ENCODE results near the gene SLC35E1.

The SLC35E1 gene

DNA sequence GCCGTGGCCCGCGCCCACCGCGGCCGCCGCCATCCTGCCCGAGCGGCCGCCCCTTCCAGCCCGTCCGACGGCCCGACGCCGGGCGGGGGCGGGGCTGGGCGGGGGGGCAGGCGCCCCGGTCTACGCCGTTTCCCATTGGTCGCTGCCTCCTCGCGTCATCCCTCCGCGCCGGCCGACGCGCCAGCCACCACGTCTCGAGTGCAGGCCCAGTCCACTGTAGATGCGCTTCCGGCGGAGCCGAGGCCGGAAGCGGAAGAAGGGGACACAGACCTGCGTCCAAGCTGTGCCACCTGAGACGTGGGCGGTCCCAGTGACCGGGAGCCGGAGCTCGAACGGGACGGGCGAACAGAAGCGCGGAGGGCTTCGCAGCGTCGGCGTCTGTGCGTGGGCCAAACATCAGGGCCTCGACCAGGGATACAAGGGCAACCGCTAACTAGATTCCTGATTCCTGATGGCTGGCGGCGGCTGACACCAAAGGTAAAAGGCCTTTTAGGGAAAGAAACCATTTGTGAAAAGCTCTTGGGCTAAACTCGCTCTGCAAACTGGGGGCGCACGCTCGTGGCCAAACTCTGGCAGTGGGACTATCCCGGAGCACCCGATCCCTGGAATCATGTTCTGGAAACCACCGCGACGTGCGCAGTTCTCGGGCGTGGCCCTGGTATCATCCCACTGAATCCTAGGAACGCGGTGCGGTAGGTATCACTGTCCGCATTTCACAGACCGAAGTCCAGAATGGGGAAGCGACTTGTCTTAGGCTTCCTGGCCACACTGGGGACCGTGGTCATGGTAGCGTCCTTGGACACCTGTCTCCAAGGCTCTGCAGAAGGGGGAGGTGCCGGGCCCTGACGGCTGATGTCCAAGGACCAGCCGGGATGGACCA lies at the start of gene SLC35E1:
Gene SLC35E1, minus strand, starts transcription at position 84 of the 880 bp plus-strand sequence. Its CDS starts 51 bp downstream, at position 33.
- DNase-seq = peak; percentile 93 to 95

DNA sequence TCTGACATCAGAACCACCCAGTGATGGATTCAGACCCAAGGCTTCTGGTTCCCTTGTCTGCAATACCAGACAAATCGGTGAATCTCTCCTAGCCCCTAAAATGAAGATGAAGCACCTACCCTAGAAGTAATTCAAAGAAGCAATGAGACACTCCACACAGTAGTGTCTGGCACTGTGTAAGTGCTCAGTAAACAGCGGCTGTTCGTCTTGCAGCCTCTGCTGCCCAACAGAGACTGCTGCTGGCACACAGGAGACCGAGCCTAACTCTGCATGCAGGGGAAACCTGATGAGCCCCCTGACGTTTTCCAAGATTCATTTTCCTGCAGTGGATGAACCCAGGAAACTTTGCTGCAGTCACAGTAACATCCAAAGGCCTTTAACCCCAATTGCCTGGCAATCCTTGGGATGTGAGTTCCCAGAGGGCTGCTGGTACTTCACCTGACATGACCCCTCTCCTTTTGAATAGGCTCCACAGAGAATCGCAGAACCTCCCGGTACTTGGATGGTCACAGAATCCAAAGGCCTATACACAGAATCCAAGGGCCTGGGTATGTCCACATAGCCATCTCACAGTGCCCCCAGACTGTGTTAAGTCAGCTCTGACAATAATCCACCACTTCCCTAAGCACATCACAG lies 49.1 kb upstream of the SLC35E1 start:
- DNase-seq = no peak

DNA sequence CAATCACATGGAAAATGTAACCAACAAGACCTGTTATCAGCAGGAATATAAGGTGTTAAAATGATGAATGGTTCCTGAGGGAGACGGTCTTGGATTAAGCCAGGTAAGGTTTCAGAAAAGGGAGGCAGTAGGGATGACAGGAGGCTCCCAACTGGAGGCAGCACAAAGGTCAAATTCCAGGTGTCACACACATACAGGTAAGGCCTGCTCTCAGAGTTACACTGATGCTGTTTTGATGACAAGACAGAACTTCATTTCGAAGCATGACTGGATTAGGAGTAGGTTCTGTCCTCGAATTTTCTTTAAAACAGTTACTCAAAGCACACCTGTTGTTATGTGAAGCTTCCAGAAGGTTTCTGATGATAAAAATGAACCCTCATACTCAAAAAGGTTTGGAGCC lies 48.4 kb upstream of the SLC35E1 start:
- DNase-seq = no peak

DNA sequence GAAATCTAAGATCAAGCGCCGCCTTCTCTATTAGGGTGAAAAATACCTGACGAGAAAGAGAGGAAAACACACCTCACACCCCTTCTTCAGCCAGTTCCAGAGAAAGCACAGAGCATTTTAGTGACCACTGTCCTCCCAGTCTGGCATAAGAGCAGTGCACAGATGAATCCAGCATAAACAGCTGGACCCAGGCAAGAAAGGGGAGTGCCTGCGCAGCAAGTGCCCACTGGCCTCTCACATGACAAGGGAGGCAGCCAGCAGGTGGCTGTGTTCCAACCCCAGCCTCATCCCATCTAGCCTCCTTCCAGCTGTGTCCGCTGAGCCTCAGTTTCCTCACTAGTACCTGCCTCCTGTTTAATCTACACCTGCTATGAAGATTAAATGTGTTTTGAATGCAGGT lies 47.8 kb upstream of the SLC35E1 start:
- DNase-seq = no peak

DNA sequence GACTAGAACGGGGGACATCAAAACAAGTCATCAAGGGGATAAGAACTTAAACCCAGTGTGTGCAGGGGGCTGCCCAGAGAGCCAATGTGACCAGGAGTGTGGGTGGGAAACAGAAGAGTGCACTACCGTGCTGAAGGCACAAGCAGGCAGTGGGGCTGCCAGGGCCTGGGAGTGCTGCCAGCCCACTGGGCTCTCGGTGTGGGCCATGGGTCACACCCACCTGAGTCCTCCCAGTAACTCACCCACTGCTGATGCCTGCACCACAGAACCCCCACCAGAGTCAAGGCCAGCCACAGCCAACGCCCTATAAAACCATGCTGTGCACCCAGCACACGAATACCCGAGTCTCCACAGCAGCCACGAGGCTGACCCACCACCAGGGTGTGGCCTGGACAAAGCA lies 47.2 kb upstream of the SLC35E1 start:
- DNase-seq = no peak

DNA sequence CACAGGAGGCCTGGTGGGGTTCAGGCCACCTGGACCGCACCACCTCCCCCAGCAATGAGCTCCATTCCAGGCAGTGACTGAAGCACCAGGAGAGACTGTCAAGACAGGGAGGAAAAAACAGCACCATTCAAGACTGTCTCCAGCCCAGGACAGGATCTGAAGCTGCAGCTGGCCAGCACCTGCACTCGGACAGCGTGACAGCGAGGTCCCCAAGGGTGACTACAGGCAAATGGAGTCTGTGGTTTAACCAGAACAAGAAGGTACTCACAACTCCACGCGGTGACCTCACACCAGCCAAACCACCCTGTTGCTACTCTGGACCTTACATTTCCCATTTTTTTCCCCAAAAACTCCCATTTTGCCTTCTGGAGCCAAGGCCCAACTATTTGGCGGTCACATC lies 46.0 kb upstream of the SLC35E1 start:
- no peak for DNase-seq

DNA sequence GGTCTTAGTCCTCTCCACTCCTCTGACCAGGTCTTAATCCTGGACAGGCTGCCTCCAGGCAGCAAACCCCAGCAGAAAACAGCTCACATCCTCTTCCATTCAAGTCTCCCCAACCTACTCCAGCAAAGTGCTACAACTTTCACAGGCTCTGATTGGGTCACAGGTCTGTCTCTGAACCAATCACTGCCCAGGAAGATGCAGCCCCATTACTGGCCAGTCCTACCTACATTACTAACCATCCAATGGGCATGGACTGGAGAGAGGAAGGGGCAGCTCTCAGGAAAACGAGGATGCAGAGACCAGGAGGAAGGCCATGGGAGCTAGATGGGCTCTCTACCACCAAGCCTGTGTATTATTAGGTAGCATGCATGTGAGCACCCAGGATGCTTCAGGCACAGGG lies 43.6 kb upstream of the SLC35E1 start:
- no peak for DNase-seq

DNA sequence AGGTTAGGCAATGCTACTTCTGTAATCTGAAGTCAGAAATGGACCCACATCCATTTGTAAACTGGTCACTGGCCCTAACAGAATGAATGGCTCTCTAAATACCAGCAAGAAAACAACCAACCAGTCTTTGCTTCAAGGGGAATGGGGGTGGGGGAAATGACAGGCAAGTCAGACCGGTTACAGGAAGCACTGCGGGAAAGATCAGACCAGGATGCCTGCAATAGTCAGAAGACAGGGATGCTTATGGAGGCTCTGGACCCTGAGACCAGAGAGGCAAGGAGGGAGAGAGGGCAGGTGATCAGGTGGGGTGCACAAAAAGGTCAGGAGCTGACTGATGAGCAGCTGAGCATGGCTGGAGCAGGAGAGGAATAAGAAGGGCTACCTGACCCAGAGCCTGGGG lies 42.7 kb upstream of the SLC35E1 start:
- no peak for DNase-seq

DNA sequence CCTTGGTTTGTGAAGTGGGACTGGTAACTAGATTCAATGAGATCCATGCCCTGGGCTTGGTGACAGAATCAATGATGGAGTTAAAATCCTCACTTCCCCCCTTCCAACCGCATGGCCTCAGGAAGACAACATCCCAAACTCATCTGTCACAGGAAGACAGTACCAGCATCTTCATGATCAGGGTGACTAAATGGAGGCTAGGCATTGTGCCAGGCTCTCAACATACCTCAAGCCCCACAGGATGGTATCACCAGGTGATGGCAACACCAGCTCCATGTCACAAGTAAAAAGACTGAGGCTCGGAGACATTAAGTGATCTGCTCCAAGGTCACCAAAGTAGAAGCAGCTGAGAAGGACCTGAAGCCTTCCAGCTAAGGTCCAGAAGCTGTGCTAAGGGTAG lies 41.6 kb upstream of the SLC35E1 start:
- DNase-seq = no peak

DNA sequence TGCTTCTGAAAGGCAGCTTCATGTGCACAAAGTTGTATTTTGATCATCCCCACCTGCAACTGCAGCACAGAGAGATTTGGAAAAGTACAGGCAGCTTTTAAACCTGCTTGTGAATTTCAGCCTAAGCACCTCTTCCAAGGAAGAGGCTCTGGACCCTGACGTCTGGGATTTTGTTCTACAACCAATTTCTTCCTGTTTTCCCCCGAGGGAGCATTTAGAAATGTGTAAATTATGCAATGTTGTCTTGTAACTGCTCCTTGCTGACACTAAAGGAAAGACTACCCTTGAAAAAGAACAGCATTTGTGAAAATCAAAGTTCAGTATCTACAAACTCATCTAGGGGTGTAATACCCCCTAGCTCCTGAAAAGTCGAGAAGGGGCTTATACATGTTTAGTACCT lies 40.4 kb upstream of the SLC35E1 start:
- no peak for DNase-seq

DNA sequence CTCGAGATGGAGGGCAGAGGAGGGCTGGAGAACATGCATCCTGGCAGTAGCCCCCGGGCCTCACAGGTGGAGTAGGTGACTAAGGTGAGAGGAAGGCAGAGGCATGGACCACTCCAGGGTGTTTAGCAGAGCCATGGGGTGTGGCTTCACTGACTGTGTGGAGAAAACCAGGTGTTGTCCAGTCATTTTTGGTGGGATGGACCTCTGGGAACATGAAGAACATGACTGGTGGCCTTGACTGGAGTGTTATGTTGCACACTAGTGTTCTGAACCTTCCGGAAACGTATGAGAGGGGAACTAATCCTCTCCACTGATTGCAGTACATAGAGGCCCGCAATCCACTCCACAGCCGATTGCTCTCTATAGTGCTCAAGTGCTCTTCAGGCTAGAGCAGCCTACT lies 38.9 kb upstream of the SLC35E1 start:
- DNase-seq = no peak

DNA sequence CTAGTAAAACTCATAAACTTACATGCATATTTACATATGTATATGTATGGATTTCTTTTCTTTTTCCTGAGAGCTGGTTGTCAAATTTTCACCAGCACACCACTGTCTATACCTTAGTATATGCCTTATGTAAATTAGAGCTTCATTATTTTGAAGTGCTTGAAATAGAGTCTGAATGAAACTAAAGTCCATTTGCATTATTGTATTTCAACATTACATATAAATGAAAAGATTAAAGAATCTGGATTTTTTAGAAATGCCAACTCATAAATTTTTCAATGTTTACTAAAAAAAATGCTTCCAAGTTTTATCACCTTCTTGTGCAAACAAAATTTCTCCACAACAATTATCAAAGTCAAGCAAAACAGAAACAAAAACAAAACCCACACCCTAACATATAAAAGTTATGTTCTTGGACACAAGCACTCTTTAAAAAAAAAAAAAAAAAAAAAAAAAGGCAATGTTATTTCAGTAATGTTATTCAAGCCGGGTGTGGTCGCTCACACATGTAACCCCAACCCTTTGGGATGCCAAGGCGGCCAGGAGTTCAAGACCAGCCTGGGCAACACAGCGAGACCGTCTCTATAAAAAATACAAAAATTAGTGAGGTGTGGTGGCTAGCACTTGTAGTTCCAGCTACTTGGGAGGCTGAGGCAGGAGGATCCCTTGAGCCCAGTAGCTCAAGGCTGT lies 37.4 kb upstream of the SLC35E1 start:
- no peak for DNase-seq

DNA sequence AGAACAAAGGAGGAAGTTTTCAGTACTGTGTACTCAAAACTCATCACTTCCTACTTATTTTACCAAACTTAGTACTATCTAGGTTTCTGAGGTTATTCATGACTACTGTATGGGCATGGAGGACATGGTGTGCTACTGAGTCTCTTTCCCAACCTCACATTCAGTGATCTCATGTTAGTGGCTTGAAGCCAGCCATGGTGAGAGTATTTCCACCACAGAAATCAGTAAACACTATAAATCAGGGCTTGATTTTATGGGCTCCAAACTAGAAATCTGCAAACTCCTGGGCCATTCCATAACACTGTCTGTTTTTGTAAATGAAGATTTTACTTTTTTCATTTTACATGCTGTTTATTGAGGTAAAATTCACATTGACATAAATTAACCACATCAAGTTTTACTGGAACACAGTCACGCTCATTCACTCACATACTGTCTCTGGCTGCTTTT lies 36.1 kb upstream of the SLC35E1 start:
- no peak for DNase-seq

DNA sequence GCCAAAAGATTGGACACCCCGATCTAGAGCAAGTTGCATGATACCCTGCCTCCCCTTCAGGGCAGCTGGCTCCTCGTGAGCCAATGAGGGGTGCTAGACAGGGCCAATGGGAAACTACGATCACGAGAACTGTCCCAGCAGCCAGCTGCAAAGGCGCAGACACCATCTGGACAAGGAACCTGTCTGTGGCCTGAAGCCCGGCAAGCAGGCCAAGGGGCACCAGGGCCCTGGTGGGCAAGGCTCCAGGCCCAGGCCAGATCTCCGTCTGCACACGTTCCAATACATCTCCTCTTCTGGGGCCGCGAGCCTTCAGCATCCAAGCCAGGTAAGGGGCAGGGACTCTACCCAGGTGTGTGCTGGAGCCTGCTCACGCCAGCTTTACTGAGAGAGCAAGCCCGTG lies 35.6 kb upstream of the SLC35E1 start:
- DNase-seq = no peak

DNA sequence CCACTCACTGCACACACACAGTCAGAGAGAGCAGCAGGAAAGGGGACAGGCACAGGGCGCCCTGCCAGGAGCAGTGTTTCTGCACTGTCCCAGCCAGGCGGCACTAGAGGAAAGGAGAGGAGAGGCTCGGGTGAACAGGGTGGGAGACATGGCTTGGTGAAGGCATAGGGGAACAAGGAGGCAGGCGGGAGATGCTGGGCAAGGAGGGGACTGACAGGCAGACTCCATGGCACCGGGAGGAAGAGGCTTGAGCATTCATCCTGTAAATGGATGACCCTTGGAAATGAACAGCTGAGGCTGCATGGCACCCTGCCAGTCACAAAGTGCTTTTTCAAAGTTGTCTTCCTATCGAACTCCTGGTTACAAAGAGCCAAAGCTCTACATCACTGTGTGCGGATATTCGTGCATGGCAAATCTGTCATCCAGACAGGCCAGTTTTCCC lies 33.4 kb upstream of the SLC35E1 start:
- DNase-seq = no peak

DNA sequence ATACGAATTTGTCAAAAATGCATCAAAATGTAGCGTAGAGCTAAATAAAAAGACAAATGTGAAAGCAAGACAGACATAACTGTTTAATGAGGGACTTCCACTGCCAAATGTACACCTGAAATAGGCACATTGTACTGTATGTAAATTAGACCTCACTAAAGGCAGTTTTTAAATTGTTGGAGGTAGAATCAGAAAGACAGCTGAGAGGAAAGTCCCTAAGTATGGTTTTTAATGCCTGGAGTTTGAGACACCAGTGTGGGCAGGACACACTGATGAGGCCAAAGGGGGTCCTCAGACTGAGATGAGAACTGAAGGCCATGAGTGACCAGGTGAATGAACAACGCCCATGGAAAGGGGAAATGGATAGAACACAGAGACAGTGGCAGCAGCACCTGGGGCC lies 32.9 kb upstream of the SLC35E1 start:
- DNase-seq = no peak

DNA sequence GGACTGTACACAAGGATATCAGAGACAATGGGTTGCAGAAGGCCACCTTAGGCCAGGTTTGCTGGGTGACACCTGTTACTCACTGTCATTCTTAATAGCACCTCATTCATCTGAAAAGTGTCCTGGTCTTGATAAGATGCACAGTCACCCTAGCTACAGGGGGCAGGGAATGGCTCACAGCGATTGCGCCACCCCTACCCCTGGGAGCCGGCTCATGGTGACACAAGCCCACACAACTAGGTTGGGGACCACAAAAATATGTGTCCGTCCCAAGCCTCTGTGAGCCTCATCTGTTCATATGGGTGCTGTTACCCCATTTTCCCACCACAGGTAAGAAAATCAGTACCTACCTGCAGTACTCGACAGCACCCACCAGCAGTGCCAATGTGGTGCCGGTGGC lies 32.4 kb upstream of the SLC35E1 start:
- DNase-seq = no peak

DNA sequence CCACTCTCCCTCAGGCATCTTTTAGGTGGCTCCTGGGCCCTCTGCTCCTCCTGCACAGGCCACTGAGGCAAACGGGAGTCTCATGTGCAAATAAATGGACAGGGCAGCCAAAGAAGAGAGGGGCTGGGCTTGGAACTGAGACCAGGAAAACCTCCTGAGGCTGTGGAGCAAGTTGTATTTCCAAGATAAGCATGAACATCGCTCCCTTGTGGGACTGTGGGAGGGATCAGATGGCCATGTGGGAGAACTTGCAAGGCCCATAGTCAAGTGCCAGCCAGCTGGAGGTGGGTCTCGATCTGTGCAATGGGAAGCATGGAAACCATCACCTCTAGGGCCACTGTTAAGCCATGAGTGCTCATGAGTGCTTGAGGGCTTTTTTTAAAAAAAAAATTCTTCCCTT lies 30.9 kb upstream of the SLC35E1 start:
- DNase-seq = no peak

DNA sequence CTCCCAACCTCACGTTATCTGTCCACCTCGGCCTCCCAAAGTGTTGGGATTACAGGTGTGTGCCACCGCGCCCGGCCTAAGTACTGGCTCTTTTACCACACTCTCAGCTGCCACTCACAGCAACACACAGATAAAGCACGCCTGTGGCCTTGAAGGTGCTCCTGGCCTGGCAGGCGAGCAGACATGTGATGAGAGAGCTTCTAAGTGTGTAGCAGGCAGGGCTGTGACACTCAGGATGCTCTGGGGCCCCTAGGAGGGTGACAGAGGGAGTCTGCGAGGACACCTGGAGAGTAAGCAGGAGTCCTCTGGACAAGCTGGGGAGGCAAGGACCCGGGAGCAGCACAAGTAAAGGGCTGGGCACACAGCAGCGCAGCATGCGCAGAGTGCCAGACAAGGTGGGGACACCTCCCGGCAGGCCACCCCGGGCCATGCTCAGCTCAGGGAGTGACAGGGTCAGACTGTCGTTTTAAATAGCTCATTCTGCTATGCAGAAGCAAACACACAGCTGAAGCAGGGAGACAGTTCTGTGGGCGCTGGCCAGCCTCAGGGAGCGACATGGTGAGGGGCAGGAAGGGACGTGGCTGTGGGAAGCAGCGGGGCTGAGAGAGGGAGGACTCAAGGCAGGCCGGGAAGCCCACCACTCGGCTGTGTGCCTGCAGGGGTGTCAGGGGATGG lies 29.3 kb upstream of the SLC35E1 start:
- no peak for DNase-seq

DNA sequence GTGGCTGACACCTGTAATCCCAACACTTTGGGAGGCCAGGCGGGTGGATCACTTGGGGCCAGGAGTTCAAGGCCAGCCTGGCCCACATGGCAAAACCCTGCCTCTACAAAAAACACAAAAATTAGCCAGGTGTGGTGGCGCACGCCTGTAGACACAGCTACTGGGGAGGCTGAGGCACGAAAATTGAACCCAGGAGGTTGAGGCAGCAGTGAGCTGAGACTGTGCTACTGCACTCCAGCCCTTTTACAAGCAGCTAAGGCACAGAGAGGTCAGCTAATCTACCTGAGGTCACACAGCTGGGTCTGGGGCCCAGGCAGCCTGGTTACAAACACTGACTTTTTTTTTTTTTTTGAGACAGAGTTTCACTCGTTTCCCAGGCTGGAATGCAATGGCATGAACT lies 28.6 kb upstream of the SLC35E1 start:
- no peak for DNase-seq

DNA sequence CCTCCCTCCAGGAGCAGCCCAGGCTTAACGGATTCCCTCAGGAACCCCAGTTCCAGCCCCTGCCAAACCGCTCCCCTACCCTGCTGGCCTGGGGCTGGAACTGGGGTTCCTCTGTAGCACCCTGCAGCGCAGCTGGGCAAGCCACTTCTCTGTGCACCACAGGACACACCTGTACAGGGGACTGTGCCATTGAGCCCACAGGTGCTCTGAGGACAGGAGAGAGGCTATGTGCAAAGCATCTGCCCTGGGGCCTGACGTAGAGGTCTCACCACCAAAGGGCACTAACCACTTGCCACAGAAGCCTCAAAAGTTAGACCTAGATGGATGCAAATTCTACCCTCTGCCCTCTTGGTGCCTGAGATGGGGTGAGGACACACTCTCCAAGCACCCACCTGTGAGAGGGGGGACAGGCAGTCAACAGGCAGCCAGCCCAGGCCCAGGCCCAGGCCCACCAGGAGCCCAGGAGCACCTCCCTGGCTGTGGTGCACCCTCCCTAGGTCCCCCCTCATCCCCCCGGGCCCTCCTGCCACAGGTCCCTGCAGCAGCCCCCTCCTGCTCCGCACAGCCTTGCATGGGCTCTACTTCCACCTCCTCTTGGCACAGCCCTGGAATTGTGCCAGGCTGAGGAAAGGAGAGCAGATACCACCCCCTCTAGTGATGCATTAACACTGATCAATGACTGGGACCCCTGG lies 27.6 kb upstream of the SLC35E1 start:
- no peak for DNase-seq

DNA sequence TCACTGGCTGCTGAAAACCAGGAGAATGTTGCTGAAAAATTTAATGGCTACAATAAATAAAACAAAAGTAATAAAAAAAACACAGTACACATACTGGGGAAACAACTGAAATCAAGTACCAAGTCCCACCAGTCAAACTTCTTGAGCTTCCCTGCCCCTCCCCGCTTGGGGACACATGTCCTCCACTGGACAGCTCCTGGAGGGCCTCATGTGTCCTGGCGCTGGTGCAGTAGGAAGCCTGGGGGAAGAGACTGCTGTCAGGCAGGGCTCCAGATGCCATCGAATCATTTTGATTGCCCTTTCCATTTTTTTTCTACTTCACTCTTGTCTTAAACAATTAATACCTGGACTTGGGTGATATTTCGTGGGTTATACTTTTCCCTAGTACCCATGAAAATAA lies 26.6 kb upstream of the SLC35E1 start:
- DNase-seq = no peak

DNA sequence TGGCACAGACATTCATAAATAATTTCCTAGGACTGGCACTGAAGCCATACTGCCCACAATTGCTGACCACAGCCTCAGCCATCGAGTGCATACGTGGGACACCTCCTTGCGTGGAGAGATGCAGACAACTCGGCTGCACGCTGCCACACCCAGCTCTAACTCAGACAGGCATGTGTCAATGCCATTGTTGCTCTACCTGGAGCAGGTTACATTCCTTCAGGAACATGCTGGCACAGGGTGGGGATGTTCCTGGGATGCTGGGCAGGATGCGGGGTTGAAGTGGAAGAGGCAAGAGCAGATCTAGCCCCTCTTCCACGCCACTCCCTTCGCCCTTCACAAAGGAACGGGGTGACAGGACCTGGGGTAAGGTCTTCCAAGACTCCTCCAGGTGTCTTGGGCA lies 24.2 kb upstream of the SLC35E1 start:
- no peak for DNase-seq
